CMK (cell line): Measurements from ENCODE around the gene TMEM175.

Experiments
- DNase-seq: peaks from one replicate; pipeline ENCODE4 v3.0.0-alpha.2; 2010; ENCODE audit warnings: low read depth

The TMEM175 gene

DNA sequence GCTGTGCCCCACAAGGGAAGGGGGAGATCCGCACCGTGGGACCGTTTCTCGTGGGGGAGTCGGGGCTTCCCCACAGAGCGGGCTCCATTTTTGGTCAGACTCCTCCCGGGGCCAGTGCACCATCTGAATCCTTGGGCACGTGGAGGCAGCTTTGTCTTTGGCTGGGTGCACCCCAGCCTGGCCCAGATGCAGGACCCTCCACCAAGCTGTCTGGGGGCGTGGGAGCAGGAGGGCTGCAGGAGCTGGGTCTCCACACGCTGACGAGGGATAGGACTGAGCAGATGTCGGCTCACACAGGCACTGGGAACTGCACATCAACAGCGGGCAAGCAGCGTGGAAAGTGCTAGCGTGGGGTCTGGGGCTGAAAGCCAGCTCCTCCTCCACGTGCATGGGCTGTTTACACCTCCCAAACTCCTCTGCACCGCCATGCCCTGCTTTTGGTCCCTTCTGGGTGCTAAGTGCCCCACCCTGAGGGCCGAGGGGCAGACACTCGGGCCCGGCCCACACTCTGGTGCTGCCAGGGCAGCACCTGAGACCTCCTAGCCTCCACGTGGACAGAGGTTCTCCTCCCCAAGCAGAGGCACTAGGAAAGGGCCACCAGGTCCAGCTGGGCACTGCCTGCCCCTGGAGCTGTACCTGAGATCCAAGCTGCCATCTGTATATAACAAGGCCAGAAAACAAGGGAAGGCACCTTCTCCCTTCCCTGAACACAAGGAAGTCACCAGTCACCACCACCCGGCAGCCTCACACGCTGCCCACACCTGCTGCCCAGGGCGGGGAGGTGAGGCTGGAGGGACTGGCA is 27.3 kb downstream of the TMEM175 start:
- no peak for DNase-seq

DNA sequence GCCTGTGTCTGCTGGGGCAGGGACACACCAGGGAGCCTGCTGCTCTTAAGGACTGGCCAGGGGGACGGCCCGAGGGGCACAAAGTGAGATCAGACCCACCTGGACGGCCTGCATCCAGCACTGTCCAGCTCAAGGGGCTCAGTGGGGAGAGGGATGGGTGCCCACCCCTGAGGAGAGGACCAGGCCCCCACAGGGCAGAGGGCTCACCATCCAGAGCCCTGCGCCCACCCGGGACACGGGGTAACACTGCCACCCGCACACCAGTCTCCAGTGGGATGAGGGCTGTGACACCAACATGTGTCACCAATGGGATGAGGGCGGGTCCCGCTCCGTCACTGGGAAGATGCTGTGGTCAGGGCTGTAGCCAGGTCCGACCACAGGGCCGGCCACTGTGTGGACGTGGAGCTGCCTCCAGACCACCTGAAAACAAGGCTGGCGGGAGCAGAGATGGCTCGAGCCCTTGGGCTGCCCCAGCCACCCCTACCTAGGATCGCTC is 27.9 kb downstream of the TMEM175 start:
- no peak for DNase-seq

DNA sequence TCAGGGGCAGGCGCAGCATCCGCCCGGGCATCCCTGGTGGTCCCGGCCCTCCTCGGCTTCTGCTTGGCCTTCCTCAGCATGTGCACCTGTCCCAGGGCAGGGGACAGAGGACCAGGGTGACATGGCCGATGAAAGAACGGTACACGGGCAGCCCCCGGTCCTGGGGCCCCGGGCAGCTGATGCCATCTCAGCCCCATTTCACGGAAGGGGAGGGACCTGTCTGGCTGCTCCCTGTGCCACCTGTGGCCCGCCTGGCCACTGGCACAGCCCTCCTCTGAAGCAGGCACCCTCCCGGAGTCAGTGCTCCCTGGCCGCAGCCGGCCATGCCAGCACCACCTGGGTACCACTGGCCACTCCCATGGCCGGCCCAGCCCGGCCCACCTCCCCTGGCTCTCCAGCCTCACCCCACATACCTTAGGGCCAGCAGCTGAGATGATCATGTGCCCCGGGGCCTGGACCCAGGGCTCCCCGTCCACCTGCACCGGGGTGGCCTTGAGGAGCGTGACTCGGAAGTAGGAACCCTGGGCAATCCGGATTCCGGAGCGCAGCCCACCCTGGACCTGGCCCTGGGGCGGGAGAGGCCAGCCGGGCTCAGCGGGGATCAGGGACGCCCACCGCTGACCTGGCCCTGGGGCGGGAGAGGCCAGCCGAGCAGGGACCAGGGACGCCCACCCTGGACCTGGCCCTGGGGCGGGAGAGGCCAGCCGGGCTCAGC is 28.5 kb downstream of the TMEM175 start:
- no peak for DNase-seq

DNA sequence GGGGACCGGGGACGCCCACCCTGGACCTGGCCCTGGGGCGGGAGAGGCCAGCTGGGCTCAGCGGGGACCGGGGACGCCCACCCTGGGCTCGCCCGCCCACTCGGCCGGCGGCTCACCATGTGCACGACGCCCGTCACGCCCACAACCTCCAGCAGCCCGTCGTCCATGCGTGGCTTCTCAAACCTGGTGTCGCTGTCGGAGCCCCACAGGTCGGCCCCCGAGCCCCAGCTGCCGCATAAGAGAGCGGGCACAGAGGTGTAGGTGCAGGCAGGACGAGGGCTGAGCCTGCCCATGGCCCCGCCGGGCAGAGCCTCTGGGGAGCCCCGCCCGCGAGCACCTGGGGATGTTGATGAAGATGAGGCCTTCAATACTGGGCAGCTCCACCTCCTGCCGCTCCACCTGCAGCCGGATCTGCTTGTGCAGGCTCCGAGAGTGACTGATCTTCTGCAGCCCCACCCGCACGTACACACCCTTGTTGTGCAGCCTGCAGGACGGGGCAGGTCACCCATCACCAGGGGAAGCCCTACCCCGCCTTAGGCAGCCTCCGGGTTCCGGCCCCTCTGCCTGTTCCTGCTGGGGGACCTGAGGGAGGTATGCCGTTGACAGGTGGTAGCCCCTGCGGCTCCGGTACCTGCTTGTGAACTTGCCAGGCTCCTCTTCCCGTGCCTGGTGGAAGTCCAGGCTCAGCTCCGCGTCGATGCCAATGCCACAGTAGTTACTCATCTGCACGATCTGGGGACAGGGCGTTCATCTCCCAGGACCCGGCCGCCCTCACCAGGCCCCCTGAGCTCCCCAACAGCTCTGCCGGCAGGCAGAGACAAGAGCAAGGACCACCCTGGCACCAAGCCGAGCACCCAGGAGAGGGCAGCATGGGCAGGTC is 29.3 kb downstream of the TMEM175 start:
- no peak for DNase-seq

DNA sequence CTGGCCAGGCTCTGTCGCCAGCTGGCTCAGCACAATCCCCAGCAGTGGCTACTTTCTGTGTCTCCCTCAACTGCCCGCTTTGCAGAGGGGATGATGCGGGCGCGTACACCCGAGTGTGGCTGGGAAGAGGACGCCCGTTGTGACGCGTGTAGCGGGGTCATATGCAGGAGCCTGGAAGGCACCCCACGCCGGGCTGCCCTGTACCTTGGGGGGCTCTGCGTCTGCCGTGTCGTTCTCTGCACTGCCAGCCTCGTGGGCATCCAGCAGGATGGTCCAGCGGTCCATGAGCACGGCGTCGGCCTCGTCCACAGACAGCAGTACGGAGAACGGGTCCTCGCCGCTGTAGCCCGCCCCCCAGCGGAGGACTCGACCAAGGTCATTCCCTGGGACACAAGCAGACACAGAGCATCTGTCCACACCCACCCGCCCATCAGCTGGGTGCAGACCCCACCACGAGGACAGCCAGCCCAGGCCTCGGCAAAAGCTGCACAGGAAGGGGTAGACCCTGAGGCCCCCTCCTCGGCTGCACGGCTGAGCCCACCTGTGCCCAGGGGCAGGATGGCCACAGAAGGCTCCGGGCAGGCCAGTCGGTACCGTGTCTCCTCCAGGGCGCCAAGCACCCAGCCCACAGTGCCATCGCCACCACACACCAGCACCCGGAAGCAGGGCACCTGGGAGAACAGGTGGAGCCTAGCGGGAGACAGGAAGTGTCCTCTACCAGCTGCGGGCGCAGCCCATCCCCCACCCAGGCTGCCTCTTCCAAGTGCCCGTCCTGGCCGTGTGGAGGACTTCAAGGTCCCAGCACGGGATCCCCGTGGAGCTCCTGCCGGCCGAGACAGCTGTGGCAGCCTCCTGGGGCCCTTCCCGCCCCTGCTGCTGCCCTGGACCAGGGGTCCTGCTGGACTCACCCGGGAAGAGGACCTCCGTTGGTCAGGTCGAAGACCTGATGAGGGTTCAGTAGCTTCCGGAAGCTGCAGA is 30.3 kb downstream of the TMEM175 start:
- no peak for DNase-seq

DNA sequence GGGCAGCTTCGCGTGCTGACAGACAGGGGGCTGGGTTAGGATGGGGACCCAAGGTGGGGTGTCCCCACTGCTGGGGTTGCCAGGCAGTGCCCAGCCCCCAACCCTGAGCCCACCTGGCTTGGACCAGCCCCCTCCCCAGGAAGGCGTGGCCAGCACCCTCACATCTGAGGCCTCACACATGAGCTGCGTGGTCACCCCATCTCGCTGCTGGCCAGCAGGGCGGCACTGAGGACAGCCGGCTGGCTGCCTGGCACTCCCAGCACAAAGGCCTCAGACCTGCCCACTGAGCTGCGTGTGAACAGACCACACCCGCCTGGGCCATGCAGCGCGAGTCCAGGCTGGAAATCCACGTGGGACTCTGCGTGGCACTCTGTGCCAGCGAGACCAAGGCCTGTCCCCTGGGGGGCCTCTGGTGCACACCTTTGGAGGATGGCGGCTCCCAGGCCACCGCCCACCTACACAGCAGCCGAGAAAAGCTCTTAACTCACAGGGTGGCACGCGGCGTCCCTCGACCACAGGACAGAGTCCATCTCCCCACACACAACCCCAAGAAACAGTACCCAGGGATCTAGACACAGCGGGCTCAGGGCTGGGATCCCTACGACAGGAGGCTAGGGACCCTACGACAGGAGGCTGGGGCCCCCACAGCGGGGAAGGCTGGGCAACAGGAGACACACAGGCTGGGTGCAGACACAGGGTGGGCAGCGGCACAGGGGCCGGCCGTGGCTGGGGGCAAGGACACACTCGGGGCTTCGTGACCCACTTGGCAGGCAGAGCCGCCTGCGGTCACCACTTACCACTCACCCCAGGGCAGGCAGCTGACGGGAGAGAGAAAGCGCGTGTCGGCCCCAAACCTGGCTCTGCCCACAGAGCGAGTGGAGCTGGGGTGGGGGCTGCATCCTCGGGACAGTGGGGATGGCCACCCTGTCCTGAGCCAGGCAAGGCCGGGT is 31.3 kb downstream of the TMEM175 start:
- no peak for DNase-seq

DNA sequence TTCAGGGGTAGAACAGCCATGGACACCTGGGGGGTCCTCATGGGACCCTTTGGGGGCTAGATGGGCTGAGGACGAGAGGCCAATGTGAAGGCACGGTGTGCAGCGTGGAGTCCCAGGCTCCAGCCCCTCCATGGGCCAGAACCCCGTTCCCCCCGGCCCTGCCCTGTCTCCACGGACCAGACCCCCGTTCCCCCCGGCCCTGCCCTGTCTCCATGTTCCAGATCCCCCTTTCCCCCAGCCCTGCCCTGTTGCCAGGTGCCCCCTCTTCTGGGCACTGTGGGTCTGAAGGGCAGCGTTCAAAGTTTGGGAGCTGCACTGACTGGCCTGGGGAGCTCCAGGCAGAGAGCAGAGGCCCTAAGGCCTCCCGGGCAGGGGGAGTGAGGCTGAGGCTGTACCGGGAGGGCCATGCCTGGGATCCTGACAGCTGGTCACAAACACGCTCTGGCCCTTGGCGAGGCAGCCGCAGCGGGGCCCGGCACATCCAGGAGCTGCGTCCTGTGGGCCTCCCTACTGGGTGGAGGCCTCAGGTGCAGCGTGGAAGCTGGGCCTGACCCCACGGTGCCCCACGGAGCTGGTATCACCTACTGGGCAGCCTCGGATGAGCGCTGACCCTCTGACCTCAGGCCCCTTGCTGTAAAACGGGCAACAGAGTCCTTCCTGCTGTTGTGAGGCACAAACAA is 32.2 kb downstream of the TMEM175 start:
- DNase-seq = no peak

DNA sequence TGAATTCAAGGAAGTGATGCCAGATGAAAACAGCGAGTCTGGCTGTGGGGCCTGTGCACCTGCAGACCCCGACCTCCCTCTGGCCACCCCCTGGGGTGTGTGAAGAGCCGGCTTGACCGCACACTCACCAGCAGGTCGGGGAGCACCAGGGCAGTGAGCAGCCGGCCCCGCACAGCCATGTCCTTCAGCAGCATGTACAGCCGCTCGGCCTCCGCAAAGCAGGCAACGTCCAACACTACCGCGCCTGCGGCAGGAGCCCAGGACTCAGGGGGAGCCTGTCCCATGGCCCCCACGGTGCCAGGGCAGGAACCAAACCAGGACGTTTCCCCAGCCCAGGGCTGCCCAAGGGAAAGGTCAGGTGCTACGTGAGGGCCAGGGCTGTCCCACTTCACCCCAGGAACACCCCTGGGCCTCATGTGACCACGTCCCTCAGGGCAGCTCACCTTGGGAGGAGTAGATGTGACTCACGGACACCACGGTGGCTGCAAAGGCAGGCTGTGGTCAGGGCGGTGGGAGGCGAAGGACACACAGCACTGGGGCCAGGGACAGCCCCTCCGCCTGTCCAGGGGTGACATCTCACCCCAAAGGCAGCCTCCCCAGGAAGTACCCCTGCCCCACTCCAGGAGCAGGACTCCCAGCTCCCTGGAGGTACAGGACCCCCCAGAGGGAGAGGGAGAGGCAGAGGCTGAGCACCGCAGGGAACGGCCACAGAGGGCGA is 32.9 kb downstream of the TMEM175 start:
- DNase-seq = no peak

DNA sequence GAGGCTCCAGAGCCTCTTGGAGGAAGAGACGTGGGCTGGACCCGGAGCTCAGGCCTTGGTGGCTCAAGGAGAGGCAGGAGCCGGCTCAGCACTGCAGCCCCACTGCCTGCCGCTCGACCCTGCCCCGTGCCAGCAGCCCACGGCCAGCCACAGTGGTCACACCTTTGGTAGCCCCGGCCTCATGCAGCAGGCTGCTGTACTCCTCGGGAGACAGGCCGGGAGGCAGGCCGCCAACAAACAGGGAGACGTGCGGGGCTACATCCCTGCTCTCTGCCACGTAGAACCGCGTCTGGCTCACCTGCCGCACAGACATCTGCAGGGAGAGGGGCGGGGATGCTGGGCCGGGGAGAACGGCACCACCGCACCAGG is 33.5 kb downstream of the TMEM175 start:
- DNase-seq = no peak

DNA sequence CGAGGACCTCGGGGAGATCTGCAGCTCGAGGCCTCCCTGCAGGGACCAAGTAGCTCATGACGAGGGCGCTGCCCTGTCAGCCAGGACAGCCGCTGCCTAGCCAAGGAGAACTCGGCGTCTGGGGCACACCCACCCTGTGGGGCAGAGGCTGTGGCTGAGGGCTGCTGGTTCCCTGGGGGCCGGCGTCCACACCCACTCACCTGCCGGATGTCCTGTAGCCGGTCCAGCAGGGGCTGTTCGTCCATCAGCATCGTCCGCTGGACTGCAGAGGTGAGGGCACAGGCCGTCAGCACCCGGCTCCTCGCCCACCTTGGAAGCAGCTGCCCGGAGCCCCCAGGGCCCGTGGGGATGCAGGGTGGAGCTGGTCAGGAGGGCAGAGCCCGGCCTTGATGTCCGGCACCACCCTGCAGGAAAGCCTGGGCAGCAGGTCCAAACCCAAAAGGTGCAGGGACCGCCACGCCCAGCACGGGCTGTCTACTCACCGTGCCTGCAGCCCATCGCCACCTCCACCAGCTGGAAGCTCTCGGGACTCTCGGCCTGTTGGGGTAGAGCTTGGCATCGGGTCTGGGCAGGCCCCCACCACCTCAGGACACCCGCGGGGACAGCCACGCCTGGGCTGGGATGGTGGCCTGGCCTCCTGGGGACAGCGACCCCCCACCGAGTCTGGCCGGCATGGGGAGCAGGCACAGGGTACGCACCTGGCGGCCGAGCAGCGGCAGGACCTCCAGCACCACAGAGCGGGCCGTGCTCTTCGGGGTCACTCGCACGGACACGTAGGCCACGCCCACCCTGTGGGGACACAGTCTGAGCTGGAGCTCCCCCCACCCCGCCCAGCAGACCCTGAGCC is 34.2 kb downstream of the TMEM175 start:
- no peak for DNase-seq

DNA sequence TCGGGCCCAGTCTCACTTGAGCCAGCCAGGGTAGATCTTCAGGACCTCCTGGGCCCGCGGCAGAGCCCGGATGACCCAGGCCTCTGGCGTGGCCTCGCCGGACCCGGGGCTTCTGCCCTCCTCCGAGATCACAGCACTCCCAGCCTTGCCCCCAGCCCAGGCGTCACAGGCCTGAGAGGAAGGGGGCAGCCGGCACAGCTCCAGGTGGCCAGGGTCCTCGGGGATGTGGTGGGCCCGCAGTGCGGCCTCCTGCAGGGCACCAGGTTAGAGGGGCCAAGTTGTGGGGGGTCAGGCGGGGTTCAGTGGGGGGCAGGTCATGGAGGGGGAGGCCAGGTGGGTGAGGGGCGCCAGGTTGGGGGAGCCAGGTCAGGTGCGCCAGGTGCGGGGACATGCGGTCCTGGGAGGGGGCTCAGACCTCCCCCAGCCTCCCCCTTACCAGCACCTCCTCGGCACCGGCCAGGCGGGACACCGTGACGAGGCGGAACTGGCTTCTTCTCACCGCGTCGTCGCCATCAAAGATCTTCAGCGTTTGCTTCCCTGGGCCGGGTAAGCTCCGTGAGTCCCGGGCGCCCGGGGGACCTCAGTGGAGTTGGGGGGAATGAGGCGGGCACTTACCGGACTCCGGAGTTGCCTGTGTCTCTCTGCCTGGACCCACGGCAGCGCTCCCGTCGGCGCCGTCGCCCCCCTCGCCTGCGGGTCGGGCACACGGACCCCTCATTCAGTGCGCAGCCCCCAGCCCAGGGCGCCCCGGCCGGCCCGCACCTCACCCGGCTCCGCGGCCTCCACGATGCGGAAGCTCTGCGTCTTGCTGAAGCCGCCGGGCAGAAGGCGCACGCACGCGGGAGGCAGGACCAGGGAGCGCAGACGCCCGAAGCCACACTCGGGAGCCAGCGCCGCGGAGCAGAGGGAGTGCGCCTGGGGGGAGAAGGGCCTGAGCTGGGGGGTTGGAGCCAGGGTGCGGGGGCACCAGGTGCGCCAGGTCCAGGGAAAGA is 35.1 kb downstream of the TMEM175 start:
- no peak for DNase-seq

DNA sequence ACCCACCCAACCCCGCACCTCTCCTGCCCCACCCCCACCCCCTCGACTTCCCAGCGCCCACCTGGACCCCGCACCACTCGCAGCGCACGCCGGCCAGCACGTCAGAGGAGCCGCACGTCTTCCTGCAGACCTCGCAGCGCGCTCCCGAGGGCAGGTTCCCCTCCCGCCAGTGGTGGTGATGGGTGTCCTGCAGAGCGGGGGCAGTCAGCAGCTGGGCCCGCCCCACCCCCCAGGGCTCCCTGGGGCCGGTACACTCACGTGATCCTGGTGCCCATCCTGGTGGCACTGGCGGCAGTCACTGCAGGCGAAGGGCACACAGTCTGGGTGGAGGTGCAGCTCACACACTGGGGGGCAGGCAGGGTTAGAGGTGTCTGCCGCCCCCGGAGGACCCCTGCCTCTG is 36.0 kb downstream of the TMEM175 start:
- no peak for DNase-seq

DNA sequence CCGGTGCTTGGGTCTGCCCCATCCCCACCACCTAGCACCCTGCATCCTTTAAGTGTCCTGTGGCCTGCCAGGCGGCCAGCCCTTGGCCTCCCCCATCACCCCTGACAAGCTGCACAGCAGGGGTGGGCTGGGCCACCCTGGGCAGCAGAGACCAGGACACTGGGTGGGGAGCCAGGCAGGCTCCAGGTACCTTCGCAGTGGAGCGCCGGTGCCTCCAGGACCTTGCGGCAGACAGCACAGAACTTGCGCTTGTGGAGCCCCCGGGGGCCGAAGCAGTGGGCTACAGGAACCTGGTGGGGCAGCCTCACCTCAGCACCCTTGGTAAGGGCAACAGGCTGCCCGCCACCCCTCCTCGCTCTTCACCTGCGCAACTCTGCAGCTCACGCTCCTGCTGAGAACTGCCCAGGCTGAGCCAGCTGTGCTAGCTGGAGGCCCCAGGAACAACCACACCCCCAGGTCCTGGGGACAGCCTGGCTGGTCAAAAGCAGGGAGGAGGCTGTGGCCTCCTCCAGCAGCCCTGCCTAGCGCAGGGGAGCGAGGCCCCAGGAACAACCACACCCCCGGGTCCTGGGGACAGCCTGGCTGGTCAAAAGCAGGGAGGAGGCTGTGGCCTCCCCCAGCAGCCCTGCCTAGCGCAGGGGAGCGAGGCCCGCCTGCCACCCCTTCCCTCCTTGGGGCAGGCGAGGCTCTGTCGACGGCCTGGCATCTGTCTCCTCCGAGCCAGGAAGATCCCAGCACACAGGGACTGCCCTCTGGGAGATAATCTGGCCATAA is 36.5 kb downstream of the TMEM175 start:
- no peak for DNase-seq

DNA sequence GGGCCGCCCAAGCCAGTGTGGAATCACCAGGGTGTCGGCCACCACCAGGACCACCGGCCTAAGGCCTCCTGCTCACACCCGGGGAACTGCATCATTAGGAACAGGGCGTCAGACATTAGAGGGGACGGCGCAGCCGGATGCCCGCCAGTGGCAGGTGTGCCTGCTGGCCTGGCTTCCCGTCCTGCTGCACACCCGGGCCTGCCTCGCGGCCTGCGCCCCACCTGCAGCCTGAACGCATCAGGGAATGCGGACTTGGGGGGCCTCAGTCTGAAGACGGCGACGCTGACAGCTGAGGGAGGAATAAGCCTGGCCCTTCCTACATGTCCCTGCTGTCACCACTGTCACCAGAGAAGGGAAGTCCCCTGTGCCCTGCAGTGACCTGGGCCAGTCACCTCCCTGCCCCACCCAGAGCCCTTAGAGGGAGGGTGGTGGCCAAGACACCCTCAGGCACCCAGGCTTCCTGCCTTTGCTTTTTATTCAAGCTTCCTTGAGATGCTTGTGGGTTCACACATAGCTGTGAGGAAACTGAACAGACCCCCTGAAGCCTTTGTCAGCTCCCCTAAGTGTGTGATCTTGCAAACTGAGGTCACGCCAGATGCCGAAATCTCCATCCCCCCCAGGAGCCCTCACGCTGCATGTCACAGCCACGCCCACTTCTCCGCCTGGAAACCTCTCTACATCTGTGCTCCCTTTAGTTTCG is 37.9 kb downstream of the TMEM175 start:
- DNase-seq = no peak

DNA sequence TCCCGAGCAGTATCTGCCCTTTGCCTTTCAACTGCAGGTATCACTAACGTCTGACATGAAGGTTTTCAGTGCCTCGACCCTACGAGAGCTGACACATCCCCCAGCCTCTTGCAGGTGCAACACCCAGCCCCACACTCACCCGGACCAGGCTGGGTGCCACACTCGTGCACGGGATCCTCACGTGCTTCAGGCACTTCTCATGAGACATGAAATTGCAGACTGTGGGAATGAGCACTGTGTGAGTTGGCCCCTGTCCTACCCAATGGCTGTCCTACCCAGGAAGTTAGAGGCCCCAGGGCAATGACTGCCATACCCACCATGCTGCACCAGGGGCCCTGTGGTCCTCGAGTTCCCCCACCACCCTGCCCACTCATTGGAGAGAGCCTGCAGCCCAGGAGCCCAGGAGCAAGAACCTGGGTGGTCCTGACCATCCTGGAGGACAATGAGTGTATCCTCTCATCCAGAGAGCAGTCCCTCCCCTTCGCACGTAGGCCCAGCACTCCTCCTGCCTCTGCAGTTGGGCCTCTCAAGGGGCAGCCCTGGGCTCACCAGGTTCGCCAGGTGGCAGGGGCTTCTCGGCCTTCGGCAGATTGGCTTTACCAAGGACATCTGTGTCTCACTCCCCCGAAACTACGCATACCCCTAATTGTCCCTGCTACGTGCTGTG is 38.7 kb downstream of the TMEM175 start:
- no peak for DNase-seq
